ENCODE measurements around the gene NUP210.

The NUP210 gene

DNA sequence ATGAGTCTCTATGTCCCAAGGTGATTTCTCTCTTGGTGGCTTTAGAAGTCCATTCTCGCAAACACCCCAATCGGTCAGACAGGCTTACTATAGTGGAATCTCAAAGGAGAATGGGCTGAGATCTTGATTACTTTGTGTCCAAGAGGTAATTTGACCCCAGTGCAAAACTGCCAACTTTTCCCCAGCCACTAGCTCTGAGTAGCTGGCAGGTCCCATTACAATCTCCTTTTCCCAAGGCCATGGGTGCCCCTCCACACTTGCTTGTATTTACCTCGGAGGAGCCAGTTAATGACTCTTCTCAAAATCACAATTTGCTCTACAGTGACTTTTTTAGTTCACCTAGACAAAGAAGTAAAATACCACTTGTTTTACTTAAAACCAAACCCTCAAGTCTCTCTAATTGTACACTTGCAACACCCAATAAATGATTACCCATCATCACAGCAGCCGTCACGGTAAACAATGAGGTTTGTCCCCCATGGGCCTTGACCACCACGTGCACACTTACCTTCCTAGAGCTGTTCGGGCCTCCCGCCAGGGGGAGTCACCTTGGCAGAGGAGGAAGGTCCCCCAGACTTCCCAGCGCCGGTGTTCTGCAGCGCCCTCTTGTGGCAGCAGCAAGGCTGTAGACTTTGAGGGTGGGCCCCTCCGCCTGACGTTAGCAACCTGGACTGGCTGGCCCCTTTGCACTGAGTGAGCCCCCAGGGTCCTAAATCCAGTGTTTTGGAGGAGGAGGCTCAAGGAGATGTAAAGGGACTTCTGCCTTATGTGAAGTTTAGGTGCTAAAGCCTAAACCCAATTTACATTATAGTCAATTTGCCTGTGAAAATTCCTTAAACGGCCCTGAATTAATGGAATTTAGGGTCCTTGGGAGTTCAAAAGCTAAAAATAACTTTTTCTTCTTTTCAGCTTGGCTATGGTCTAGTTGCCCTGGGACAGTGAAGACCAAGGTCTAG, 41.3 kb upstream of the NUP210 start:
- peak; percentile 62 for TF ChIP-seq CTCF (conservative IDR thresholded peaks at IDR 0.05)
- H3K27ac ChIP-seq = no peak overlapping the region

DNA sequence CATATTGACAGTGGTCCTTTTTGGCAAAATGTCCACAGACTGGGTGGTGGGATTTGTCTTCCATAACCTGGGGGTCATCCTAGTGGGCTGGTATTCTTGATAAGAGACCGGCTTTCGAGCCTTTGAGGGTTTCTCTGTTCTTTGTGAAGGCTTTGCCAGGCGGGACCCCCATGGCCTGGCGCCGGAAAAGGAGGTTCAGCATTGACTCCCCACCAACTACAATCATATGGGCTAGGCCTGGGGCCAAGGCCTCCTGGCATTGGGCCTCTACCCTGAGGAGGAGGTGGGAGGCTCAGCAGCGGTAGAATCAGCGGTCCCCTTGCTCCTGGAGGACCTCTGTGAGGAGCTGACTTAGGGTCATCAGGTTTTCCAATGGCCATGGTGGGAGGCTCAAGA, 40.2 kb upstream of the NUP210 start:
- no peak for TF ChIP-seq CTCF (conservative IDR thresholded peaks at IDR 0.05)

GRCh38 chr3:13459605-13460340, 39.7 kb upstream of the NUP210 start:
- TF ChIP-seq CTCF (conservative IDR thresholded peaks at IDR 0.05) = no peak

More for the DNA sequence above, 40.2 kb upstream of the NUP210 start:
- H3K27ac ChIP-seq = no peak overlapping the region

DNA sequence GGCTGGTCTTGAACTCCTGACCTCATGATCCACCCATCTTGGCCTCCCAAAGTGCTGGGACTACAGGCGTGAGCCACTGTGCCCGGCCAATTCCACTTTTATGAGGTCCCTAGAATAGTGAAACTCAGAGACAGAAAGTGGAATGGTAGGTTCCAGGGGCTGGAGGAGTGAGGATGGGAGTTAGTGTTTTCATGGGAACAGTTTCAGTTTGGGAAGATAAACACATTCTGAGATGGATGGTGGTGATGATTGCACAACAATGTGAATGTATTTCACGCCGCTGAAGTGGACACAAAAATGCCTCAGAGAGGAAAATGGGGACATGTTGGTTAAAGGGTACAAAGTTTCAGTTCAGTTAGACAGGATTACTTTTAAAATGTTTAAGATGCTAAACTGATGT, 37.5 kb upstream of the NUP210 start:
- H3K27ac ChIP-seq = no peak overlapping the region
- TF ChIP-seq CTCF (conservative IDR thresholded peaks at IDR 0.05) = no peak

More at GRCh38 chr3:13459605-13460340, 39.7 kb upstream of the NUP210 start:
- no peak overlapping the region for H3K27ac ChIP-seq

- no peak overlapping the region for H3K27ac ChIP-seq
- no peak for TF ChIP-seq CTCF (conservative IDR thresholded peaks at IDR 0.05)
Measured at GRCh38 chr3:13455644-13456043, 35.5 kb upstream of the NUP210 start.

DNA sequence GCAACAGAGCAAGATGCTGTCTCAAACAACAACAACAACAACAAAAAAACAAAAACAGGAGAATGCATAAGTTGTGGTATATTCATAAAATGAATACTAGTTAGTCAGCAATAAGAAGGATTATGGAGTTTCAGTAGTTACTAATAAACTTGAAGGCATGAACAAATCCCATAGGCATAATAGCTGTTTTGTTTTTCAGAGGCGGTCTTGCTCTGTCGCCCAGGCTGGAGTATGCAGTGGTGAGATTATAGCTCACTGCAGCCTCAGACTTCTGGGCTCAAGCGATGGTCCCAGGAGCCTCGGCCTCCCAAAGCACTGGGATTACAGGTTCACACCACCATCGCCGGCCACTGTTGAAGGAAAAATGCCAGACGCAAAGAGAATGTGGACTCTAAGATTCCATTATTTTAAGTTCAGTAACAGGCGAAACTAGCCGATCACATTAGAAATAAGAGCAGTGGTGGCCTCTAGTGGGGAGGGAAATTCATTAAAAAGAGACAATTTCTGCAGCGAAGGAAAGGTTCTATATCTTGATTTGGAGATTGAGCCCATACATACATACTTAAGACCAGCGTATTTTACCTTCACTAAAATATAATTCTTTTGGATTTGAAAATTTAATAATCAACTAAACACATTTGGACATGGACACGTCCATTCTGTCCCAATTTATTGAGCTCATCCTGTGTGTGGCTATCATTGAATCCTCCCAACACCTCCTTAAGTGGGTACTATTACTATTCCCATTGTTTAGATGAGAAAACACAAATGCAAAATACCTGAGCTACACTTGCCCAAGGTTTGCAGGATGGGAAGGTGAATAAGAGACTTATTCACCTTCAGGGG, 32.6 kb upstream of the NUP210 start:
- H3K27ac ChIP-seq = peak overlapping the region; percentile 82
- TF ChIP-seq CTCF (conservative IDR thresholded peaks at IDR 0.05) = peak; percentile 84

All from VCaP (cell line).